Left ventricle myocardium superior (tissue), 1 donor: ENCODE results near the gene PTRH1. TPM values are rescaled to one million over a fixed set of nuclear protein-coding genes. Genes with fewer than 3 reads are reported as not detected.

Experiments
- ATAC-seq: fragments of 200-7000 bp; cut with Tn5 transposase; one replicate; pipeline ENCODE4 v1.9.1; 2020; ENCODE audit warnings: mild to moderate bottlenecking, moderate library complexity
- DNase-seq: peaks from one replicate; pipeline ENCODE4 v3.0.0-alpha.2; 2020
- intact Hi-C: fragments of 100-400 bp; cut with micrococcal nuclease; formaldehyde crosslinking; loops from one replicate; pipeline ENCODE4 v1.11.0; 2022
- total RNA-seq: library from RNA; stranded (reverse); fragmentation: NEBNext Ultra II Directional; extraction: Animal tissue kit (Norgen Biotek cat#: 25700); gene quantifications from one replicate; pipeline ENCODE4 v1.2.1, GENCODE V29; 2021
- donor health status: DM: no; HTN: yes; CAD: no; lungs with severe emphysema.

PTRH1 gene
- total RNA-seq, 1 donor from 2014 or later, result 13.4 TPM

DNA sequence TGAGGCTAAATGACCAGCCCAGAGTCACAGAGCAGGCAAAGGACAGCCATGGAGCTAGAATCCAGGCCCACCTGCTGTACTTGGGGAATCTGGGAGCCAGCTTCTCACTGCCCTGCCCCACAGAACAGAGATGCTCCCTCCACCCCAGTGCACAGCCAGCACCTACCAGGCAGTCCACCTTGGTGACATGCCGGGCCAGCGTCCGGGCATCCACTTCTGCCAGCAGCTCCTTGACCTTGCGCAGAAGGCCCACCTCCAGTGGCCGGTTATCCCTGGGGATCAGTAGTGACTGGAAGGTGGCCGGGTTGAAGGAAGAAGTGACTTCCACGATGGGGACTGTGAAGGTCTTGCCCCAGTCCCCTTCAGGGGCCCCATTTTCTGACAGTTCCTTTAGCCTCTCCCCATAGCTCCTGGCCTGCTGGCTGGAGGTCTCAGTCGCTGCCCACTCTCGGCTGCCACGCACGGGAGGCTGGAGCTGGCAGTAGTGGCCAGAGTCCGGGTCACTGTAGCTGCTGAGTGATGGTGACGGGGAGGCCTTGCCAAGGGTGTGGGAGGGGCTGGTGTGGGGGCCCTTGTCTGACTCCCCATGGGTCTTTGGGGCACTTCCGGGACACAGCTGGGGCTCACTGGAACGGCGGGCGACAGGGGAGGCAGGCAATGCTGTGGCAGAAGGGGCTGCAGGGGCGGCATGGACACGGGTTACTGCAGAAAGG lies 29.1 kb upstream of the PTRH1 start:
- intact Hi-C loops, result no loop called here
- ATAC-seq, result no peak
- DNase-seq, result no peak

DNA sequence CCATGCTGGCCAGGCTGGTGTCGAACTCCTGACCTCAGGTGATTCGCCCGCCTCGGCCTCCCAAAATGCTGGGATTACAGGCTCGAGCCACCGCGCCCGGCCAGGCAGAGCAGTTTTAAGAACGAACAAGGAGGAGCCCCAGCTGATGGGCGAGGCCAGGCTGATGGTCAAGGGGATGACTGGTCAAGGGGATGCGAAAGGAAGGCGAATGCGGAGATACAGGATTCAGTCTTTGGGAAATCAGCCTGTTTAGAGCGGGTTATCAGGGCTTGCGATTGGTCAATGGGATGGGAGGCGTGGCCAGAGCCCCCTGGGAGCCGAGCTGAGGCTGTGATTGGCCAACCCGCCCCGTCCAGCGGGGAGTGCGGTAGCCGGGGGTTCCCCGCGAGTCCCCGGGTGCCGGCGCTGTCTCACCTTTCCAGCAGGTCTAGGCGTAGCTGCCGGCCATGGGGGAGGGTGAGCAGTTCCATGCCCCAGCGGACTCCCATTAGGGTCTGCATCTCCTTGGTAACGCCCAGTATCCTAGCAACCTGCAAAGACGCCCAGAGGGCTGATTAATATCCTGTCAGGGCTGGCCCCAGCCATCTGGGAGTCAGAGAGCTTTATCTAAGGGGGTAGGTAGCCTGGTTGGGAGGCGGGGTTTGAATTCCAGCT lies 27.1 kb upstream of the PTRH1 start:
- DNase-seq (no peak), ATAC-seq (peak; percentile 42)
- intact Hi-C loops, result no loop called here

DNA sequence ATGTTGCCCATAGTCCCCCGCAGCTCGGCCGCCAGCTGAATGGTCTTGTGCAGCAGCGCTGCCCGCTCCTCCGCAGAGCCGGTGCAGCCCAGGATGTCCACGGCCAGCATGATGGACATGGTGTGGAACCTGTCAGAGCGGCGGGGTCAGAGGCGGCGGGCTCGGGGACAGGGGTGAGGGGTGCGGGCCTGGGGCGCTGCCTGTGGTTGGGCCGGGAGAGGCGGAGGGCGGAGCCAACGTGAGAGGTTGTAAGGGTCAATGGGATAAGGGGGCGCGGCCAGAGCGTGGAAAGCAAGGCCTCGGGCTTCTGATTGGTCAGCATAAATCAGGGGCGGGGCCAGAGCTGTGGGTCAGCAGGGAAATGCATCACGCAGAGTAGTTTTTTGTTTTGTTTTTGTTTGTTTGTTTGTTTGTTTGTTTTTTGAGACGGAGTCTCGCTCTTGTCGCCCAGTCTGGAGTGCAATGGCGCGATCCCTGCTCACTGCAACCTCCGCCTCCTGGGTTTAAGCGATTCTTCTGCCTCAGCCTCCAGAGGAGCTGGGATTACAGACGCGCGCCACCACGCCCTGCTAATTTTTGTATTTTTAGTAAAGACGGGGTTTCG lies 26.5 kb upstream of the PTRH1 start:
- DNase-seq, result peak; percentile 89
- ATAC-seq, result peak; percentile 83
- intact Hi-C loops, result no loop called here

DNA sequence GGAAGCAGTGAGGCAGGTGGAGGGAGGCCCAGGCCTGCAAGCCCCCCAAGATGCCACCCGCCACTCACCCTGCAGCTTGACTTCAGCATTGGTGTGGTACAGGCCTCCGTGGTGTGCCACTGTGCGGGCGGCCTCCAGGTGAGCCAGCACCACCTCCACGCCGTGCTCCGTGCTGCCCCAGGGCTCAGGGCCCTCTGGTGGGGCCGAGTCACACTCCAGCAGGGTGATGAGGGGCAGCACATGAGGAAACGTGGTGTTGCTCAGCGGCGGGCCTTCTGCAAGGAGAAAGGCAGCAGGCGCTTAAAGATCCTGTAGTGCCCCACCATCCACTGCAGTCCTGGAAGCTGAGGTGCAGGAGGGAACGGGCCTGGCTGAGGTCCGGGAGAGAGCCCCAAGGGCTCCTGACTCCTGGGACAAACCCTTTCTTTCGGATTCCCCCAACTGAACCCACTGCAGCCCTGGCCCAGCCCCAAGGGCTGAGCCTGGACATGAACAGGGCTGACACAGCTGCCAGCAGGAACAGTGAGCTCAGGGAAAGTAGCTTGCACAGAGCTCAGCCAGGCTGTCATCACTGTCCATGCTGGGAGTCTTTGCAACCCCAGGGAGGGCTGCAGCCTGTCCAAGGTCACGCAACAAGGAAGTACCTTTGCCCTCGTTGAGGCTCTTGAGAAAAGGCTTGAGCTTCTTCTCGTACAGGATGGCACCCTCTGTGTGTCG lies 24.3 kb upstream of the PTRH1 start:
- ATAC-seq (peak; percentile 22), DNase-seq (peak; percentile 73)
- intact Hi-C loops, result loop anchor here (5.0 to 10.0 kb wide), 2 partner anchors 43 to 145 kb away; no protein-coding TSS in a partner anchor

DNA sequence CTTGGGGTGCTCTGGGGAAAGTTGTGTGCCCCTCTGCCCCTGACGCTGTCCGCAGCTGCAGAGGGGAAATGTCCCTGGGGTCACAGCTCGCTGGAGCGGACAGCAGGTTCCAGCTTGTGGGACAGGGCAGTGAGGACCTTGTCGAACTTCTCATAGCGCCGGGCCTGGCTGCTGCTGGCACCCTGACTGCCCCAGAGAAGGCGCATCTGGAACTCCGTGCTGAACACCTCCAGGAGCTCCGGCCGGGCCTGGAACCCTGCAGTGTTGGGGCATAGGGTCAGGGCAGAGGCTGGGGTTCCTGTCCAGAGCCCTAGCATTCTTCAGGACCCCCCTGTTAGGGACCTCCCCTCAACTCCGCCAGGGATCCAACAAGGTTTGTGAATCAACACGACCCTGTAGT lies 23.2 kb upstream of the PTRH1 start:
- DNase-seq, result no peak
- intact Hi-C loops, result loop anchor here (5.0 to 10.0 kb wide), 2 partner anchors 44 to 144 kb away; no protein-coding TSS in a partner anchor
- no peak for ATAC-seq

DNA sequence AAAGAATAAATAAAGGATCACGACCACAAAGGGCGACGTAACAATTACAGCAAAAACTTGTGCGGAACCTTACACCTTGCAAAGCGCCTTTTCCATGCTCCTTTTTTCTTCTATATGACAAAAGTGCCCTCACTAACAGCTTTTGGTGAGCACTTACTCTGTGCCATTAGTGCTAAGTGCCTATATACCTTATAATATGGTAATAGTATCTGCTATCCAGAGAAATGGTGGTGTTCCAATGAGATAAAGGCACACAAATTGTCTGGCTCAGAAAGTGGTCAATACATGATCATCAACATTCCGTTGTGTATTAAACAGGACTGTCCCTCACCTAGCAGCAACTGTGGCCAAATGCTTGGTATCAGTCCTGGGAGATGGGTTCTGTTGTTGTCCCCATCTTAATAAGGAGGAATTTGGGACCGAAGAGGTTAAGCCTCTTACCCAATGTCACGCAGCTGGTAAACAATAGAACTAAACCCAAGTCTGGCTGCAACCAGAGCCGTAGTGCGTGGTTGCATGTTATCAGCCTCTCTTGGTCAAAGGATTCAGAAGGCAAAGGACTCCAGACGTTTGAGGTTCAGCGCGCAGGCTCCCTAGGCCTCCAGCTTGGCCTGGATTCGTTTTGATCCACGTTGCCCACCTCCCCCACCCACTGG lies 20.2 kb upstream of the PTRH1 start:
- ATAC-seq, result no peak
- no peak for DNase-seq
- intact Hi-C loops, result loop anchor here (5.0 to 10.0 kb wide), 2 partner anchors 47 to 141 kb away; no protein-coding TSS in a partner anchor

DNA sequence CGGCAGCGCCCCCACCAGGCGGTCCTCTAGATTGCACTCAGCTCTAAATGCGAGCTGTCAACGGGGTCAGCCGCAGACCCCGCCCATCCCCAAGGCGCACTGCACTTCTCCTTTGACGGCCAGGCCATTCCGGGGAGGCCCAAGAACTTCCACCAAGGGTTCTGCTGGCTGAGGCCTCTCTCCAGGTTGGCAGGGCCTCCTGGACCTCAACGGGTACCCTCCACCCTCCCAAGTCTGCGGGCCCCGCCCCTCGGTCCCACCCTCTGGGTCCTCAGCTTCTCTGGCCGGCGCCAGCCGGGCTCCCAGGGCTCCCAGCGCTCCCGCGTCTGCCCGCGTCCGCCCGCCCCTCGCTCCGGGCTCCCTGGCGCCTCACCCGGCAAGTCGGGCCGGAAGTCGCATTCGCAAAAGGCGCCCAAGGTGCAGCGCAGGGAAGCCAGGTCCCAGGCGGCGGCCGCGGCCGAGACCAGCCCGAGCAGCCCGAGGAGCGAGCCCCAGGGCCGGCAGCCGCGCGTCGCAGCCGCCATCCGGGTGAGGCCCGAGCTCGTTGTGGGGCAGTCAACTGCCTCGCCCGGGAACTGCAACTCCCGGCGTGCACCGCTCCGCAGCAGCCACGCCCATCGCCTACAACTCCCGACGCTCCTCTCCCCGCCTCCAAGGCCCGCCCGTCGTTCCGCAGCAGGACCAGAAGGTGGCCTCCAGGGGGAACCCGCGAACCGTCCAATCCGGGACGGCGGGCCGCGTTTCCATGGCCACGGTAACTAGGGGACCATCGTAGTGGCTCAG lies 19.5 kb upstream of the PTRH1 start, which contains the start of gene TOR2A:
Gene TOR2A, minus strand, starts transcription at position 548 of the 783 bp plus-strand sequence. Its CDS starts 24 bp downstream, at position 524.
- DNase-seq, result peak; percentile 98
- peak; percentile 96 for ATAC-seq
- intact Hi-C loops, result loop anchor here (5.0 to 10.0 kb wide), 2 partner anchors 47 to 140 kb away; no protein-coding TSS in a partner anchor

DNA sequence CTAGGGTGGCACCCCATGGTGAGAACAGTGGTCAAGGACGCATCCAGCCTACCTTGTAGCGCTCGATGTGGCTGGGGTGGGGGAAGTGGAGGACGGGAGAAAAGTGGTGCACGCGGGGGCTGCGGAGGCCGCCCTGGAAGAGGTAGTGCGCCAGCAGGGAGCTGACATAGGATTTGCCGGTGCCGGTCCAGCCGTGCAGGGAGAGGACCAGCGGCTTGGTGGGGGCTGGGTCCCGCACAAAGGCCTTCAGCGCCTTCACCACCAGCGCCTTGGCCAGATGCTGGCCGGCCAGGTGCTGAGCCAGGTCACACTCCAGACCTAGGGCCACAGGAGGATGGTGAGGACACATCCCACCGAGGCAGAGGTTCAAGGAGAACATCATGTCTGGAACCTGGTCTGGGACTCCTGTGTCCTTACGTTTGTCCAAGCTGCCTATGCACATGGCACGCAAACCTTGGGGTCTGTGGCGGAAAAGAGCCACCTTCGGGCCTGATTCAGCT lies 18.8 kb upstream of the PTRH1 start:
- ATAC-seq (no peak), DNase-seq (no peak)
- intact Hi-C loops, result loop anchor here (10.0 kb wide), 1 partner anchor 139 kb away; no protein-coding TSS in a partner anchor

DNA sequence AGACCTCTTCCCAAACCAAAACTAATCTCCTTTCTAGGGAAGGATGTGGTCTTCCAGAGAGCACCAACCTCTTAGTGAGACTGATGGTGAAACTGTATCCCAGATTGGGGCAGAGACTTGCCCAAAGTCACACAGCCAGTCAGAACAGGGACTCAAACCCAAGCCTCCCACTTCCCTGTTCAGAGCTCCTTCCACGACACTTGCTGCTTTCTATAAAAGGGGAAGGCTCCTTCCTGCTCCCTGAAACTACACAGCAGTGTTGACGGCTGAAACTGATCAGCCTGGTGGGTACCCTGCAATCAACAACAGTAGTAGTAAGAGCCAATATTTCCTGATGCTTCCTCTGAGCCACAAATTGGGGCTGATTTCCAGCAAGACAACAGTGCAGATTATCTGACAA lies 18.2 kb upstream of the PTRH1 start:
- DNase-seq (no peak), ATAC-seq (no peak)
- intact Hi-C loops, result loop anchor here (10.0 kb wide), 1 partner anchor 139 kb away; no protein-coding TSS in a partner anchor

DNA sequence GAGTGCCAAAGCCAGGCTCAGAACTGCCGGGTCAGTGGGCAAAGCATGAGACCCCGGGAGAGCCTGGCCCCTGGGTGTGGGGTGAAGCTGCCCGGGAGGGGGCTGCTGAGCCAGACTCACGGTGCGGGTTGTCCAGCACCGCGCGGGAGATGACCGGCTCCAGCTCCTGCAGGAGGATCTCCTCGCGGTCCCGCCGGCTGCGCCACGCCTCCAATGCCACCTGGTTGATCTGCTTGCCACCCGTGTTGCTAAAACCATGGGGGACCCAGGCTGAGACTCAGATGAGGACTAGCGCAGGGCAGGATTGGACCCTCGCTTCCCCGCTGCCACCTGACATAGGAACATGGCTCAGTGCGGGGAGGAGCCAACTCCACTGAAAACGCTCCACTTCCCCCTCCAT lies 17.0 kb upstream of the PTRH1 start:
- intact Hi-C loops, result loop anchor here (10.0 kb wide), 1 partner anchor 138 kb away; no protein-coding TSS in a partner anchor
- ATAC-seq (no peak), DNase-seq (no peak)

DNA sequence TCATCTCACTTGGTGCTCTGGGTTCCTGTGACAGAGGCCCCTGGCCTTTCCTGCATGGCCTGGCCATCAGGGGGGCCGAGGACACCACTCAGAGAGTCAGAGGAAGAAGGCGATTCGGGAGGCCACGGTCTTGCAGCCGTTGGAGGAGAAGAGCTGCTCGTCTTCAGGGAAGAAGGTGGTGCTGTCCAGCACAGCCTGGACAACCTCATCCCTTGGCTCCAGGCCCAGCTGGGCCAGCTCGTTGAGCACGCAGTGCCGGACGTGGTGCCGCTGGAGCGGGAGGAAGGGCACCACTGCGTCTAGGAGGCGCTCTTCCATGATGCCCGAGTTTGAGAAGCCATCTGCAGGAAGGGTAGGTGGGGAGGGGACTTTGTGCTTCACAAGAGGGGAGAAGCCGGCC lies 16.5 kb upstream of the PTRH1 start:
- intact Hi-C loops, result loop anchor here (10.0 kb wide), 1 partner anchor 137 kb away; no protein-coding TSS in a partner anchor
- DNase-seq (no peak), ATAC-seq (no peak)

DNA sequence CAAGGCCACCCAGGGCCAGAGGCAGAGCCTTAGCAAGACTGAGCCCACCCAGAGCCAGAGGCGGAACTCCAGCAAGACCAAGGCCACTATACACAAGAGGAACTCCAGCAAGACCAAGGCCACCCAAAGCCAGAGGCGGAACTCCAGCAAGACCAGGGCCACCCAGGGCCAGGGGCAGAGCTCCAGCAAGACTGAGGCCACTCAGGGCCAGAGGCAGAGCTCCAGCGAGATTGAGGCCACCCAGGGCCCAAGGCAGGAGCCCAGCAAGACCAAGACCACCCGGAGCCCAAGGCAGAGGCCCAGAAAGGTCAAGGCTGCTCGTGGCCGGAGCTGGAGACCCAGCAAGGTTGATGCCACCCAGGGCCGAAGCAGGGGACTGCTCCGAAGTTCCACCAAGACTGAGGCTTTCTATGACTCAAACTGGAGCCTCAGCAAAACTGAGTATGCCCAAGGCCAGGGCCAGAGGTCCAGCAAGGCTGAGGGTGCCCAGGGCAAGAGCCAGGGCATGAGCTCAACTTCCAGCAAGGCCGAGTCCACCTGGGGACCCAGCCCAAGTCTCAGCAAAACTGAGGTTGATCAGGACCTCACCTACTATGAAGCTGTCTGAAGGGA lies 15.4 kb upstream of the PTRH1 start:
- intact Hi-C loops, result loop anchor here (10.0 kb wide), 1 partner anchor 136 kb away; no protein-coding TSS in a partner anchor
- no peak for DNase-seq
- ATAC-seq, result no peak

DNA sequence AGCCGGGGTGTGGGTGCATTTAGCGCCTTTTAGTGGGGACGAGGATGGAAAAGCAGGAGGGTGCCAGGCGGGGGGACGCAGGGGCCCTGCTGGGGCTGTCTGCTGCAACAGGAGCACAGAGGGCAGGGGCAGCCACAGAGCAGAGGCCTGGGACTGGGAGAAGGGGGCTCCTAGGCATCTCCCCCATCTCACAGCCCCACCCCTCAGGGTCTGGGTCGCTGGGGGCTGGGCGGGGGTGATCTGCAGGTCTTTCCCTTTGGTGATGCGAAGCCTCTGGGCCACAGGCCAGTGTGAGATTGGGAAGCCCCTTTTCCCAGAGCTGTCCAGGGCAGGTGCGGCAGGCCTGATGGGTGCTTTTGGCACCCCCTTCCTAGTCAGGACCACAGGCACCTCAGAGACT lies 14.8 kb upstream of the PTRH1 start:
- no peak for ATAC-seq
- intact Hi-C loops, result loop anchor here (10.0 kb wide), 1 partner anchor 135 kb away; no protein-coding TSS in a partner anchor

DNA sequence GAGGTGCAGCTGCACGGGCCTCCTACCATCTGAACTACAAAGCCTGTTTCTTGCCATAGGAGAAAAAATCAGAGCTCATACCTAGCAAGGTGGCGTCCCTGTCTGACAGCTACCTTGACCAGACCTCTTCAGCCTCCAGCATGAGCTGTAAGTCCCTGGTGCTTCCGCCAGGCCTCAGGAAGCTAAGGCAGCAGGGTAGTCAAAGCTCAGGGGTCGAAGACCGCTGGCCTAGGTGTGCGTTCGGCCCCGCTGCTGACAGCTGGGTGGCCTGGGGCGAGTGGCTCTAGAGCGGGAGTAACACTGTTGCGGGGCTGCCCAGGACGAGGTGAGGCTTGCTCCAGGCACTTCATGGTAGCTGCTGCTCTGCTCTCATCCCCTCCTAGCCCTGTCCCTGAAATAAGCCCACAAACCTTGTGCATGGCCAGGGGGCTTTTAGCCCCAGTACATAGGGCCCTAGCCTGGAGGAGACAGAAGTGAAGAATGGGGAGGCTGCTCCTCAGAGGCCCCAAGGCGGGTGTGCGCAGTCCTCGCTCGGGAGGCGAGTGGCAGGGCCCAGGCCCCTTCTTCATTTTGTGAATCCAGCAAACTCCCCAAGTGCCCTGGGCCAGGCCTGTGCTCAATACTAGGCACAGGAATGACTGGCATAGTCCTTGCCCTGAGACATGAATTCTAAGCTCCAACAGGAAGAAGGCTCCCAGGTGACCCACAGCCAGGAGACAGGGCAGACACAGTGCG lies 14.2 kb upstream of the PTRH1 start:
- DNase-seq (no peak), ATAC-seq (no peak)
- intact Hi-C loops, result loop anchor here (10.0 kb wide), 1 partner anchor 135 kb away; no protein-coding TSS in a partner anchor

More for the DNA sequence above, 14.8 kb upstream of the PTRH1 start:
- no peak for DNase-seq

DNA sequence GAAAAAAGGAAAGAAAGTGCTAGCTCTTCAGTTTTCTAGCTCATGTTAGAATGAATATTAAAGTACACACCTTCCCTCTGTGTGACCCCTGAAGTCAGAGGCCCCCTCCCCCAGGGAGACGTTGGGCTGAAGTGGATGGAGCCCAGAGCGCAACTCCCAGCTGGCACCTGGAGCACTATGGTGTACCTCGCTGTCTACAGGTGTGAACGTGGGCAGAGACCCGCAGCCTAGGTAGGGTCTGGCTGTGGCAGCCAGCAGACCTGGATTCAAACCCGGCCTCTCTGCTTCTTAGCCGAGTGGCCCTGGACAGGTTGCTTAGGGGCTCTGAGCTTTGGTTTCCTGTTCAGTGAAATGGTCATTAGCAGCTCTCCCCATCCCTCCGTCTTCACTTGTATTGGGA lies 13.3 kb upstream of the PTRH1 start:
- intact Hi-C loops, result no loop called here
- DNase-seq (no peak), ATAC-seq (no peak)

DNA sequence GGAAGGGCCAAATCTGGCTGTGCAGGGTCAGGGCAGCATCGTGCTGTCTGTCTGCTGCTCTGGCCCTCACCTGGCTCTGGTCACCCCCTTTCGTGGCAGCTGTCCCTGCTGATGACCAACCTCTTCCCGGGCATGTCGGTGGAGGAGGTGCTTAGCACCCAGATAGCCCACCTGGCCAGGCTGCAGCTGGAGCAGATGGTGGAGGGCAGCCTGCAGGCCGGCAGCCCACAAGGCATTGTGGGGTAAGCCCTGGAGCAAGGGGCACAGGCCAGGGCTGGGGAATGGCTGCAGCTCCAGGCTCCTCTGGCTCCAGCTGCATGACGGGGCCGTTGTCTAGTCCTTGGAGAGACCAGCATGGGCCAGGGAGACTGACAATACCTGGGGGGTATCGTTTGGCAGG lies 11.4 kb upstream of the PTRH1 start:
- ATAC-seq, result no peak

More for the DNA sequence above, 11.4 kb upstream of the PTRH1 start:
- DNase-seq, result no peak
- intact Hi-C loops, result no loop called here
